HUES6 (cell line): ENCODE measurements around the gene CNTN4.
"Not testable (repeated sequence)": the region's sequence is repeated elsewhere in the genome, so short reads cannot be mapped to it uniquely, and the experiment has no call there.

Source experiments
- H3K27ac ChIP-seq: 2 replicates; pipeline ENCODE4 v1.7.0; 2013; ENCODE audit warnings: low read depth, mild to moderate bottlenecking, low read length, inconsistent platforms
- H3K27me3 ChIP-seq: 2 replicates; pipeline ENCODE4 v1.6.1; 2013; ENCODE audit warnings: low read length; ENCODE audit not compliant: control insufficient read depth, insufficient read depth
- H3K36me3 ChIP-seq: 2 replicates; pipeline ENCODE4 v1.6.1; 2013; ENCODE audit warnings: low read length; ENCODE audit not compliant: control insufficient read depth, insufficient read depth
- H3K4me1 ChIP-seq: 2 replicates; pipeline ENCODE4 v1.6.1; 2013; ENCODE audit warnings: low read length; ENCODE audit not compliant: control insufficient read depth, insufficient read depth
- H3K4me3 ChIP-seq: 2 replicates; pipeline ENCODE4 v1.5.1; 2013; ENCODE audit warnings: low read depth, low read length
- H3K9ac ChIP-seq: one replicate; pipeline ENCODE4 v1.6.1; 2013; ENCODE audit warnings: mild to moderate bottlenecking, low read length
- H3K9me3 ChIP-seq: 2 replicates; pipeline ENCODE4 v1.6.1; 2013; ENCODE audit warnings: low read depth, low read length; ENCODE audit not compliant: control insufficient read depth, insufficient read depth

The CNTN4 gene

DNA sequence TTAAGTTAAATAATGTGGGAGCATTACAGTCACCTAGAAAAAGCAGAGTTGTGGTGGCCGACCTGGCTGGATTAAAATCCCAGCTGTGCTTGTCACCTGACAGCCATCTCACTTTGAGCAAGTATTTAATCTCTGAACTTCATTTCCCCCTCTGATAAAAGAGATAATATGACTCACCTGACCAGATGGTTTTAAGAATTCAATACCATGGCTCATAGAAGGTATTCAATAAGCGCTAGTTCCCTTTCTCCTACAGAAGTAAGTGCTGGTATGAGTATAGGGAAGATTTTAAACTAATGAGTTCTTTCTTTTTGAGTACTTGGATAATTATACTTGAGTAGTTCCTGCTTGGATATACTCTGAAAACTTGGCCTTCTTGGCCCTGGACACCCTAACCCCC, 686.0 kb downstream of the CNTN4 start:
- Histone ChIP-seq H3K36me3 (no peaks in the 10 kb centered on the region), H3K9me3 (no peaks in the 10 kb centered on the region), H3K27ac (no peak overlapping the region), H3K4me3 (no peak overlapping the region), H3K9ac (no peak overlapping the region), H3K4me1 (peaks cover 9% of the 10 kb centered on the region), H3K27me3 (no peaks in the 10 kb centered on the region)

GRCh38 chr3:2790266-2790815, 691.7 kb downstream of the CNTN4 start:
- Histone ChIP-seq H3K27ac (no peak overlapping the region), H3K4me3 (no peak overlapping the region), H3K4me1 (no peaks in the 10 kb centered on the region), H3K9ac (no peak overlapping the region), H3K36me3 (no peaks in the 10 kb centered on the region), H3K27me3 (no peaks in the 10 kb centered on the region), H3K9me3 (no peaks in the 10 kb centered on the region)

DNA sequence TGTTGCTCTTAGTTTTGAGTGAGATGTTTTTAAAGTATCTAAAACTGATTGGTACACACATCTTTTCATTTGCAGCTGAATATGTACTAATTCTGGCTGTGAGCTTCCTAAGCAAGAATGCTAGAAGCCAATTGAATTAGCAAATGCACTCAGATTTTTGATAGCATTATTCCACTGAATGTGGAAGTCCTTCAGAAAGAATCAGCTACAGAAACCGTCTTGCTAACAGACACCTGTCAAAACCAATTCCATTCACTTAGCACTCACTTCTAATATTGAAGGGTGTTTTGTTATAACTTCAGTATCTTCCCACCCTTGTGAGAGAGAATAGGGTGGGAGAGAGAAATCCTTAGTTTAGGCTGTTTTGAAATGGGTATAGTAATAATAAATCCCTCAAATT, 693.8 kb downstream of the CNTN4 start:
- no peak overlapping the region for H3K4me3 ChIP-seq
- H3K27ac ChIP-seq = no peak overlapping the region
- no peaks in the 10 kb centered on the region for H3K27me3 ChIP-seq
- H3K9me3 ChIP-seq = no peaks in the 10 kb centered on the region
- no peaks in the 10 kb centered on the region for H3K36me3 ChIP-seq
- no peak overlapping the region for H3K9ac ChIP-seq
- no peaks in the 10 kb centered on the region for H3K4me1 ChIP-seq

- H3K9ac ChIP-seq = no peak overlapping the region
- no peaks in the 10 kb centered on the region for H3K4me1 ChIP-seq
- no peaks in the 10 kb centered on the region for H3K27me3 ChIP-seq
- no peak overlapping the region for H3K27ac ChIP-seq
- no peaks in the 10 kb centered on the region for H3K36me3 ChIP-seq
- H3K9me3 ChIP-seq = no peaks in the 10 kb centered on the region
- no peak overlapping the region for H3K4me3 ChIP-seq
Observed at GRCh38 chr3:2793987-2794386, 695.3 kb downstream of the CNTN4 start.

- no peaks in the 10 kb centered on the region for H3K27me3 ChIP-seq
- H3K27ac ChIP-seq = no peak overlapping the region
- no peak overlapping the region for H3K4me3 ChIP-seq
- H3K4me1 ChIP-seq = peaks cover 7% of the 10 kb centered on the region
- H3K9ac ChIP-seq = no peak overlapping the region
- H3K9me3 ChIP-seq = no peaks in the 10 kb centered on the region
- H3K36me3 ChIP-seq = no peaks in the 10 kb centered on the region
Observed at GRCh38 chr3:2802429-2802828, 703.8 kb downstream of the CNTN4 start.

GRCh38 chr3:2807514-2807913, 708.8 kb downstream of the CNTN4 start:
- no peak overlapping the region for H3K27ac ChIP-seq
- H3K9ac ChIP-seq = no peak overlapping the region
- H3K9me3 ChIP-seq = no peaks in the 10 kb centered on the region
- H3K36me3 ChIP-seq = no peaks in the 10 kb centered on the region
- H3K27me3 ChIP-seq = no peaks in the 10 kb centered on the region
- no peak overlapping the region for H3K4me3 ChIP-seq
- H3K4me1 ChIP-seq = peaks cover 2% of the 10 kb centered on the region; the same call in 1 of the 2 replicates

GRCh38 chr3:2810723-2811122, 712.1 kb downstream of the CNTN4 start:
- Histone ChIP-seq H3K36me3 (no peaks in the 10 kb centered on the region), H3K27ac (no peak overlapping the region), H3K9me3 (no peaks in the 10 kb centered on the region), H3K9ac (no peak overlapping the region), H3K4me1 (no peaks in the 10 kb centered on the region), H3K4me3 (no peak overlapping the region), H3K27me3 (no peaks in the 10 kb centered on the region)

- H3K4me3 ChIP-seq = no peak overlapping the region
- no peaks in the 10 kb centered on the region for H3K27me3 ChIP-seq
- no peak overlapping the region for H3K9ac ChIP-seq
- H3K9me3 ChIP-seq = no peaks in the 10 kb centered on the region
- H3K27ac ChIP-seq = no peak overlapping the region
- no peaks in the 10 kb centered on the region for H3K4me1 ChIP-seq
- H3K36me3 ChIP-seq = no peaks in the 10 kb centered on the region
Observed at GRCh38 chr3:2819571-2819970, 720.9 kb downstream of the CNTN4 start.

GRCh38 chr3:2820982-2821381, 722.3 kb downstream of the CNTN4 start:
- not testable (repeated sequence) for H3K27ac ChIP-seq, H3K4me3 ChIP-seq, H3K4me1 ChIP-seq, H3K9ac ChIP-seq, H3K36me3 ChIP-seq, H3K27me3 ChIP-seq, H3K9me3 ChIP-seq

GRCh38 chr3:2822611-2823010, 723.9 kb downstream of the CNTN4 start:
- Histone ChIP-seq H3K9me3 (no peaks in the 10 kb centered on the region), H3K9ac (no peak overlapping the region), H3K36me3 (no peaks in the 10 kb centered on the region), H3K27me3 (no peaks in the 10 kb centered on the region; the same call in 1 of the 2 replicates), H3K4me3 (no peak overlapping the region), H3K27ac (no peak overlapping the region), H3K4me1 (no peaks in the 10 kb centered on the region)

GRCh38 chr3:2823031-2823430, 724.4 kb downstream of the CNTN4 start:
- H3K9ac ChIP-seq = no peak overlapping the region
- no peak overlapping the region for H3K27ac ChIP-seq
- H3K4me1 ChIP-seq = no peaks in the 10 kb centered on the region
- no peaks in the 10 kb centered on the region; the same call in 1 of the 2 replicates for H3K27me3 ChIP-seq
- H3K4me3 ChIP-seq = no peak overlapping the region
- H3K36me3 ChIP-seq = no peaks in the 10 kb centered on the region
- H3K9me3 ChIP-seq = no peaks in the 10 kb centered on the region
